Measurements from ENCODE around the gene ZSWIM4.
"Not testable (repeated sequence)": the region's sequence is repeated elsewhere in the genome, so short reads cannot be mapped to it uniquely, and the experiment has no call there.

ZSWIM4 gene

GRCh38 chr19:13778398-13778797 is 16.8 kb upstream of the ZSWIM4 start:
- no peak for DNase-seq (ENCODE audit: low spot score)

DNA sequence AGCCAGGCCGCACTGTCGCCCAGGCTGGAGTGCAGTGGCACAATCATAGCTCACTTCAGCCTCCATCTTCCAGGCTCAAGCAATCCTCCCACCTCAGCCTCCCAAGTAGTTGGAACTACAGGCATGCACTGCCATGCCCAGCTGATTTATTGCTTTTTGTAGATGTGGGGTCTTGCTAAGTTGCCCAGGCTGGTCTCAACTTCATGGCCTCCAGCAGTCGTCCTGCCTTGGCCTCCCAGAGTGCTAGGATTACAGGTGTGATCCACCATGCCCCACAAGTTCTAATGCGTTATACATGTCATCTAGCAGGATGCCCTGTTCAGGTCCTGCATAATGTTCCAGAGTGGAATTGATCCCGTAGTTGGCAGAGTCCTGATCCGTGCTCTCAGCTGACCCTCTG is 16.4 kb upstream of the ZSWIM4 start:
- DNase-seq (ENCODE audit: low spot score) = no peak

DNA sequence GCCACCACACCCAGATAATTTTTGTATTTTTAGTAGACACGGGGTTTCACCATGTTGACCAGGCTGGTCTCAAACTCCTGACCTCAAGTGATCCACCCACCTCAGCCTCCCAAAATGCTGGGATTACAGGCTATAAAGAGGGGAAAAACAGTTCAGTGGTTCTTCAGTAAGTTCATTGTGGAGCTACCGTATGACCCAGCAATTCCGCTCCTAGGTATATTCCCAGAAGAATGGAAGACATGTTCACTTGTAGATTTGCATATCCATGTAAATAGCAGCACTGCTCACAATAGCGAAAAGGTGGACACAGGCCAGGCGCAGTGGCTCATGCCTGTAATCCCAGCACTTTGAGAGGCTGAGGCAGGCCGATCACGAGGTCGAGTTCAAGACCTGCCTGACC is 15.4 kb upstream of the ZSWIM4 start:
- DNase-seq (ENCODE audit: low spot score) = not testable (repeated sequence)

- no peak for DNase-seq (ENCODE audit: low spot score)
These were observed 13.7 kb upstream of the ZSWIM4 start for GRCh38 chr19:13781547-13781946.

GRCh38 chr19:13782537-13782936 is 12.7 kb upstream of the ZSWIM4 start:
- DNase-seq (ENCODE audit: low spot score) = no peak

GRCh38 chr19:13783565-13784500 is 11.4 kb upstream of the ZSWIM4 start:
- DNase-seq (ENCODE audit: low spot score) = no peak

- peak; percentile 47 for DNase-seq (ENCODE audit: low spot score)
These were observed 10.4 kb upstream of the ZSWIM4 start for GRCh38 chr19:13784731-13785452.

DNA sequence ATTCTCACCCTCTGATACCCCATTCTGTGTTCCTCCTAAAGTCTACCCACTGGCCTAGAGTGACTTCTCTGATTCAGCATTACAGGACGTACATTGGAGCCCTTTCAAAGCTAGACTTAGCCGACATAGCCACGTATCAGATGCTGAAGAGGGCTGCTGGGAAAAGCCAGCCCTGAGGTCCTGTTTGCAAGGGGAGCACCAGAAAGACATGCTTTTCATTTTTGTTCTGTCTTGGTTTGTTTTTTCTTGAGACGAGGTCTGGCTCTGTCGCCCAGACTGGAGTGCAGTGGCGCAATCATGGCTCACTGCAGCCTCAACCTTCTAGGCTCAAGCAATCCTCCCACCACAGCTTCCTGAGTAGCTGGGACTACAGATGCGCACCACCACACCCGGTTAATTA is 6.3 kb upstream of the ZSWIM4 start:
- DNase-seq (ENCODE audit: low spot score) = no peak

GRCh38 chr19:13790354-13790753 is 4.9 kb upstream of the ZSWIM4 start:
- DNase-seq (ENCODE audit: low spot score) = no peak

- DNase-seq (ENCODE audit: low spot score) = not testable (repeated sequence)
These were observed 1.9 kb upstream of the ZSWIM4 start for GRCh38 chr19:13793317-13793716.

- DNase-seq (ENCODE audit: low spot score) = no peak
These were observed 866 bp upstream of the ZSWIM4 start for GRCh38 chr19:13794398-13794756.

DNA sequence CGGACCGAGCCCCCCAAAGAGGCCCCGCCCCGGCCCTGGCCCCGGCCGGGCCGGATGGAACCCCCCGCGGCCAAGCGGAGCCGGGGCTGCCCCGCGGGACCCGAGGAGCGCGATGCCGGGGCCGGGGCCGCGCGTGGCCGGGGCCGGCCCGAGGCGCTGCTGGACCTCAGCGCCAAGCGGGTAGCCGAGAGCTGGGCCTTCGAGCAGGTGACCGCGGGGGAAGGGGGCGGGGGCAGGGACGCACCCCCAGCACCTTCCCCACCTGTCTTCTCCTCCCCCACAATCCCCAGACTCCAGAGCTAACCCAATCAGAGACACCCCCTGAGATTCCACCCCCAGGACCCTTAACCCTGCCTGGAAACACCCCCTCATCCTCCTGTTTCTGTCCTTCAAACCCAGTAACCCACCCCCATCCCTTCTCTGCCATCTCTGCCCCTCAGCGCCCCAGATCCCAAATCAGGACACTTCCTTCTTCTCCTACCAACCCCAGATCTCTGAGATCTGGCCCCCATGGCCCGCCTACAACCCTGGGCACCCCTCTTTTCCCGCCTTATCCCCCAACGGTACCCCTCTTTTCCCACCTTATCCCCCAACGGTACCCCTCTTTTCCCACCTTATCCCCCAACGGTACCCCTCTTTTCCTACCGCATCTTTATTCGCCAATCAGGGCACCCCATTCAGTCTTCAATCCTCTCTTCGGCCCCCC is 505 bp downstream of the ZSWIM4 start:
- DNase-seq (ENCODE audit: low spot score) = no peak

DNA sequence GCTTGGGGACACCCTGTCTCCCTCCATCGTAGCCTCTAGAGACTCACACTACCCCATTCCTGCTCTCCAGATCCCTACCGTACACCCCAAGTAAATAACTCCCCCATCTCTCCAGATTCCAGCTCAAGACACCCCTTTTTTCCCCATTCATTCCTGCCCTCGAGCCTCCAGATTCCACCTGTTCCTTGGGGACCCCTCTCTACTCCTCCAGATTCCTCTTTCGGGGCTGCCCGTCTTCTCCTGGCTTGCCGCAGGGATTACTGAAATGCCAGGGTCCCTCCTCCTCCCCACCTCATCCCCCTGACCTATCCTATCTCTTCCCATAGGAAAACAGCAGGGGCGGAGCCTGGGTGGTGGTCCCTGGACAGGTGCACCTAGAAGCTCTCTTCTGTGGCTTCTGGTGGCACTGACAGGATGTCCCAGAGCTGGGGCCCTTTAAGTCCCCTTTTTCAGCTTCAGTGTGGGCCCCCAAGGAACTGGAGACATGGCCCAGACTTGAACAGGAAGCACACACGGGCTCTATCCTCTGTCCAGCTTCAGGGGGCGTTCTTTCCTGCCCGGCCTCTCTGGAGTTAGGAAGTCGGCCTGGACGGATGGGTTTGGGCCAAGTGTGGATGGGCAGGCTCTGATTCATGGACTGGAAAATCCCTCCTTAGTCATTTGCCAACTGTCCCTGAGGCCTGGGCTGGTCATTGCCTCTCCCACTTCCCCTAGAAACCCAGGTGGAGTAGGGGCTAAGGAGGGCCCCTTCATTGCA is 1.2 kb downstream of the ZSWIM4 start:
- DNase-seq (ENCODE audit: low spot score) = no peak

DNA sequence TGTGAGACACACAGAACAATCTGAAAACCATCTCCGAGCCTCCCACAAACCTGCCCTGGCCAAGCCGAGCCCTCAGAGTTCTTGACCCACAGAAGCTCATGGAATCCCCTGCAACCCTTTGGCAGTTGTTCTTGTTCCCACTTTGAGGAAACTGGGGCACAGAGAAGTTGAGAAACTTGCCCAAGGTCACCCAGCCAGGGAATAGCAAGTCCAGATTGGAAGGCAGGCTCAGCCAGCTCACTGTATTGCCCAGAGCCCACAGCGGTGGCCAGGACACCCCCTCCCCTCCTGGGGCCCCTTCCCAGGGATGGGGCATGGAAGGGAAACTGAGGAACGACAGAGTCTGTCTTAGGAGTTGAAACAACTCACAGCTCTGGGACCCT is 1.8 kb downstream of the ZSWIM4 start:
- no peak for DNase-seq (ENCODE audit: low spot score)

GRCh38 chr19:13797870-13798269 is 2.6 kb downstream of the ZSWIM4 start:
- no peak for DNase-seq (ENCODE audit: low spot score)

DNA sequence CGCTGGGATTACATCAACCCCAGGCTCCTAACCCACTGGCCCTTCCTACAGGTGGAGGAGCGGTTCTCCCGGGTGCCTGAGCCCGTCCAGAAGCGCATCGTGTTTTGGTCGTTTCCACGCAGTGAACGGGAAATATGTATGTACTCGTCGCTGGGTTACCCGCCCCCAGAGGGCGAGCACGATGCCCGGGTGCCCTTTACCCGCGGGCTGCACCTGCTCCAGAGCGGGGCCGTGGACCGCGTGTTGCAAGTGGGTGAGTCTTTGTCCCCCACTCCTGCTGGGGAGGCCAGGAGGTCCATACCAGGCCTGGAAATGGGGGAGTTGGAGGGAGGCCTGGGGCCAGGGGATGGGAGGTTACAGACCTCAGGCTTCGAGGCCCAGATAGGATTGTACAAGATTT is 4.4 kb downstream of the ZSWIM4 start:
- no peak for DNase-seq (ENCODE audit: low spot score)

GRCh38 chr19:13803038-13803437 is 7.8 kb downstream of the ZSWIM4 start:
- DNase-seq (ENCODE audit: low spot score) = no peak

GRCh38 chr19:13804830-13805683 is 9.8 kb downstream of the ZSWIM4 start:
- DNase-seq (ENCODE audit: low spot score) = no peak

DNA sequence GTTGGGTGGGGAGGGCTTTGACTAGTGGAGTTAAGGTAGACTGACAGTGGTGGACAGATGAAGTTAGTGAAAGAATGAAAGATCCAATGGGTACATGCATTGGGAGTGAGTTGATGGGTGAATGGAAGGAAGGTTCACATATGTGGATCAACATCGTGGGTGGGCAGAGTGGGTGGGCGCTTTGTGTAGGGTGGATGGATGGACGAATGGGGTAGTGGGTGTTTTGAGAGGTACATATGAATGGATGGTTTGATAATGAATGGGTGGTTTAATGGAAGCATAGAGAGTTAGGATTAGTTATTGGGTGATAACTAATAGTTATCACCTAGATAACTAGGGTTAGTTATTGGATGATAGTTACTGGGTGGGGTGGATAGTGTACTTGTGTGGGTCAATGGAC is 11.5 kb downstream of the ZSWIM4 start:
- DNase-seq (ENCODE audit: low spot score) = no peak

DNA sequence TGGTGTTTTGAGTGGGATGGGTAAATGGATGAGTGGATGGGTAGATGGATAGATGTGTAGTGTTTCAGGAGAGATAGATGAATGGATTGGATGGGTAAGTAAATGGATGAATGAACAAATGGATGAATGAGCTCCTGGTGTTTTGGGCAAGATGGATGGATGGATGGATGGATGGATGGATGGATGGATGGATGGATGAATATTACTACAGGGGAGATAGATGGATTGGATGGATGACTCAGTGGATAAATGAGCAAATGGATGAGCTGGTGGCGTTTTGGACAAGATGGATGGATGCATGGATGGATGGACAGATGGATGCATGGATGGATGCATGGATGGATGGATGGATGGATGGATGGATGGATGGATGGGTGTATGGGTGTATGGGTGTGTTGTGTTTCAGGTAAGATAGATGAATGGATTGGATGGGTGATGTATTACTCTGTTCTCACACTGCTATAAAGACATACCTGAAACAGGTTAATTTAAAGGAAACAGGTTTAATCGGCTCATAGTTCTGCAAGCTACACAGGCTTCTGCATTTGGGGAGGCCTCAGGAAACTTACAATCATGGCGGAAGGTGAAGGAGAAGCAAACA is 12.3 kb downstream of the ZSWIM4 start:
- no peak for DNase-seq (ENCODE audit: low spot score)

DNA sequence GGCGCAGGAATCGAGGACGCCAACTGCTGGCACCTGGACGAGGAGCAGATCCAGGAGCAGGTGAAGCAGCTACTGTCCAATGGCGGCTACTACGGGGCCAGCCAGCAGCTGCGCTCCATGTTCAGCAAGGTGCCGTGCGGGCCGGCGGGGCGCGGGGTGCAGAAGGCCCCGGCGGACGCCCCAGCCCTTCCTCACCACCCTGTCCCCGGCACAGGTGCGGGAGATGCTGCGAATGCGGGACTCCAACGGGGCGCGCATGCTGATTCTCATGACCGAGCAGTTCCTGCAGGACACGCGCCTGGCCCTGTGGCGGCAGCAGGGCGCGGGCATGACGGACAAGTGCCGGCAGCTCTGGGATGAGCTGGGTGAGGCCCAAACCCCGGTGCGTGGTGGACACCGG is 13.6 kb downstream of the ZSWIM4 start:
- DNase-seq (ENCODE audit: low spot score) = no peak

All from putamen (tissue), 1 donor.